Astrocyte of the spinal cord (primary cell): ENCODE data around the gene ST6GALNAC3.

Source experiments
- DNase-seq: peaks from one replicate; pipeline ENCODE4 v3.0.0; 2011; ENCODE audit warnings: low read depth, low spot score
- H3K4me3 ChIP-seq: 2 replicates; pipeline ENCODE4 v1.5.1; 2011; ENCODE audit warnings: low read depth, mild to moderate bottlenecking, low read length, moderate library complexity
- in situ Hi-C: cut with HindIII; loops from 2 replicates; pipeline ENCODE4 v1.10.0; 2017; ENCODE audit warnings: low sequenced_read_pairs
- TF ChIP-seq, protein P1 (sequence below): IDR thresholded peaks from 2 replicates; pipeline ENCODE4 v1.5.1; 2012; ENCODE audit warnings: low read depth, mild to moderate bottlenecking, low read length, inconsistent platforms

The ST6GALNAC3 gene

DNA sequence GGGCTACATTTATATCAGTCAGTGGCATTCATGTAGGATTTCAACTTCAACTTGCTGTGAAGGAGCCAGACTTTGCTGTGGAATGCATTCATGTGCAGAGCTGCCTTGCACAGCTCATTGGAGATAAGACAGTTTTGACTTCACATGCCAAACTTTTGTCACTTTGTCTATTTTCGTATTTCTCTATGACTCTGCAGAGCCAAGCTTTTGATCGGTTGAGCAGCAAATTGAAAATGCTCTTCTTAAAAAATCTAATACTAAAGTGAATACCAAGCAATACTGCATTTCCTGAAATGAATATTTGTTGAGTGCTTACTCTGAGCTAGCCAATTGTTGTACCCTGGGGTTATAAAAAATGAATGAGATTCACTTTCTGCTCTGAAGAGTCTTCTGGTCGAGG, 388.7 kb downstream of the ST6GALNAC3 start:
- no peak for DNase-seq
- H3K4me3 ChIP-seq: no peak overlapping the region
- TF ChIP-seq, protein P1, sequence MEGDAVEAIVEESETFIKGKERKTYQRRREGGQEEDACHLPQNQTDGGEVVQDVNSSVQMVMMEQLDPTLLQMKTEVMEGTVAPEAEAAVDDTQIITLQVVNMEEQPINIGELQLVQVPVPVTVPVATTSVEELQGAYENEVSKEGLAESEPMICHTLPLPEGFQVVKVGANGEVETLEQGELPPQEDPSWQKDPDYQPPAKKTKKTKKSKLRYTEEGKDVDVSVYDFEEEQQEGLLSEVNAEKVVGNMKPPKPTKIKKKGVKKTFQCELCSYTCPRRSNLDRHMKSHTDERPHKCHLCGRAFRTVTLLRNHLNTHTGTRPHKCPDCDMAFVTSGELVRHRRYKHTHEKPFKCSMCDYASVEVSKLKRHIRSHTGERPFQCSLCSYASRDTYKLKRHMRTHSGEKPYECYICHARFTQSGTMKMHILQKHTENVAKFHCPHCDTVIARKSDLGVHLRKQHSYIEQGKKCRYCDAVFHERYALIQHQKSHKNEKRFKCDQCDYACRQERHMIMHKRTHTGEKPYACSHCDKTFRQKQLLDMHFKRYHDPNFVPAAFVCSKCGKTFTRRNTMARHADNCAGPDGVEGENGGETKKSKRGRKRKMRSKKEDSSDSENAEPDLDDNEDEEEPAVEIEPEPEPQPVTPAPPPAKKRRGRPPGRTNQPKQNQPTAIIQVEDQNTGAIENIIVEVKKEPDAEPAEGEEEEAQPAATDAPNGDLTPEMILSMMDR: no peak
- in situ Hi-C loops: no loop called here

DNA sequence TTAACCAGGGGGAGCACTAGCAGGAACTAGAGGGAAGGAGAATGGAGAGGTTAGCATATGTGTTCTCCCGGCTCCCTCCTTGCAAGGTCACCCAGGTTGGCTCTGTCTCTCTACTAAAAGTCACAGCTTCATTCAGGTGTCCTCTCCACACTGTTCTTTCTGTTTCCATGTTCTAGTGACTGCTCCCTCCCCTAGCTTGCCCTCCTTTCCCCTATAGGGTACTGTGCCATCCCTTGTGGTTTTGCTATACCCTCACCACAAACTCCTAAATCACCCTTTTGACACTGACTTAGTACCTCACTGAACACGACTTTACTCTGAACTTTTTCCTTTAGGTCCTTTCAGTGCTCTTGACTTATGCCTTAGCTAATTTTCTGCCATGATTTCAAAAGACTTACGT, 389.3 kb downstream of the ST6GALNAC3 start:
- in situ Hi-C loops: no loop called here
- TF ChIP-seq, protein P1: no peak
- H3K4me3 ChIP-seq: no peak overlapping the region
- no peak for DNase-seq

DNA sequence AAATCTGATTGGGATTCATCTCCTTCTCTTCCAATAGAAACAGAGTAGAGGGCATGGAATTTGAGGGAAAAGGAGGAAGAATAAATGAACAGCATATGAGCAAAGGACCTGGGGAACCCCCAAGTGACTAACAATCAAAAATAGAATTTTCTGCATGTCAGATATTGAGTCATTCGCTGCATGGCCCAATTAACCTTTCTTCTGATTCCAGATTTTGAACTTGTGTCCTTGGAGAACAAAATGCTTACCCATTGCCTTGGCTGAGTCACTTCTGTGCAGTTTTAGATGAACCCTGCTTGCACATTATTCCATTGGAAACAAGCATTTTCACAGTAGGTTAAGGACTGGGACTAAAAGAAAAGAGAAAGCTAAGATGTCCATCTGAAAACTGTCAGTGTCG, 390.5 kb downstream of the ST6GALNAC3 start:
- in situ Hi-C loops: no loop called here
- DNase-seq: no peak
- TF ChIP-seq, protein P1: no peak
- H3K4me3 ChIP-seq: no peak overlapping the region

DNA sequence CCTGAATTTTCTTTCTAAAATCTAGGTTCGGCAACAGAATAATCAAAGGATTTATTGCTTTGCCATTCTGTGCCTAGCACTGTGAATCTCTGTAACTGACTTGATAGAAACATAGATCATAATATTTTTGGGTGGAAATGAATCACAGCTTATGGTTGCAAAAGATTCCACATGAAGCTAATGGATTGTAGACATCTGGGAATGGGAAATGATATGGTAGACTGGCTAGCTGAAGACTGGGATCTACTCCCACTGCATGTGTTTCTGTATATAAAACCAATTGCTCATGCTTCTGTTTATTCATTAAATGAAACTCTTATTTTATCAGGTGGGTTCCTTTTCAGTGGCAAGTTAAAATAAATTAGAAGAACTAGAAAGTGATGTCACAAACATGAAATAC, 395.6 kb downstream of the ST6GALNAC3 start:
- in situ Hi-C loops: no loop called here
- TF ChIP-seq, protein P1: no peak
- no peak for DNase-seq
- no peak overlapping the region for H3K4me3 ChIP-seq

DNA sequence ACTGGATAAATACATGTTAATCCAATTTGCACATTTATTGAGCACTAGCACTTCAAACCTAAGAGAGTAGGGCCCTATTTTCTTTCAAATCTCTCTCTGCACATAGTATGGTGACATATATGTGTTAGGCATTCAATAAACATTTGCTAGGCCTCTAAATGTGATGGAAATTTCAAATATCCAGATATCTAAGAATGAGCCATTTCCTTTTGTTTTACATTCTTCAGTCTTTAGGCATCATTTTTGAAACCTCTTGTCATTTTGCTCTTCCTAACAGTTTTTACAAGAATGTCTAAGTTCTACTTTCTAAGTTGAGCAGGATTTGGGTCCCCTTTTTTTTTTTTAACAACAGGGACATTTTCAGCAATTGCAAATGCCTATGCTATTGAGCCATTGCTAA, 397.0 kb downstream of the ST6GALNAC3 start:
- TF ChIP-seq, protein P1: no peak
- DNase-seq: no peak
- in situ Hi-C loops: no loop called here
- H3K4me3 ChIP-seq: no peak overlapping the region

DNA sequence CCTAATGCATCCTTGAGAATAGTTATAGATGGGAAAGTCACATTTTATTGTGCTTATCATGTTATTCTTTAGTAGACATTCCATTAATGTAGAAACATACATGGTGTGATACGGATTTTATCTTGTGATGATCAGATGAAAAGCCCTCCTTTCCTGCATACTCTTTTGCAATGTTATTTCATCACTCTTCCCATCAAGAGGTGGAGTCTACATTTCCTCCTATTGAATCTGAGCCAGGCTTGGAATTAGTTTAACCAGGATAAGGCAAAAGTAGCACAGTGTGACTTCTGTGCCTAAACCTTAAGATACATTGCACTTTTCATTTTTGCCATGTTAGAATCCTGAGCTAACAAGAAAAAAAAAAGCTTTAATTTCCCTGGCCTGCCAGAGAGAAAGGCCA, 399.0 kb downstream of the ST6GALNAC3 start:
- in situ Hi-C loops: no loop called here
- no peak for DNase-seq
- H3K4me3 ChIP-seq: no peak overlapping the region
- TF ChIP-seq, protein P1: no peak

DNA sequence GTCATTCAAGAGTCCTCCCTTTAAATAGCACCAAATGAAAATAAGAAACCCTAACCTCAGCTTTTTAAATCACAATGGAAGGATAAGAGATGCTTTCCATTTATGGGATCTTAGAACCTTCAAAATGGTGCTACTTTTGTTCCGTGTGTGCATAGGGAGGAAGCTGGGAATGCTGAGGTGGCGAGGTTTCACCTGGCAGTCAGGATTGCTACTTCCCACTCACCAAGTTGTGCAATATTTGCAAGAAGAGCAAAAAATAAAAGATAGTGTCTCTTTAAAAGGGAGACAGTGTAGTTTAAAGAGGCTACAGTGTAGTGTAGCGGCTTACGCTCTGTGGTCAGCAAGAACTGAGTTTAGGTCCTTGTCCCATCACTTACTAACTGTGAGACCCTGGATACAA, 400.4 kb downstream of the ST6GALNAC3 start:
- TF ChIP-seq, protein P1: no peak
- no peak for DNase-seq
- in situ Hi-C loops: no loop called here
- no peak overlapping the region for H3K4me3 ChIP-seq
